Measurements from ENCODE around the gene GGPS1.
"Not testable (repeated sequence)": the region's sequence is repeated elsewhere in the genome, so short reads cannot be mapped to it uniquely, and the experiment has no call there.

The GGPS1 gene

DNA sequence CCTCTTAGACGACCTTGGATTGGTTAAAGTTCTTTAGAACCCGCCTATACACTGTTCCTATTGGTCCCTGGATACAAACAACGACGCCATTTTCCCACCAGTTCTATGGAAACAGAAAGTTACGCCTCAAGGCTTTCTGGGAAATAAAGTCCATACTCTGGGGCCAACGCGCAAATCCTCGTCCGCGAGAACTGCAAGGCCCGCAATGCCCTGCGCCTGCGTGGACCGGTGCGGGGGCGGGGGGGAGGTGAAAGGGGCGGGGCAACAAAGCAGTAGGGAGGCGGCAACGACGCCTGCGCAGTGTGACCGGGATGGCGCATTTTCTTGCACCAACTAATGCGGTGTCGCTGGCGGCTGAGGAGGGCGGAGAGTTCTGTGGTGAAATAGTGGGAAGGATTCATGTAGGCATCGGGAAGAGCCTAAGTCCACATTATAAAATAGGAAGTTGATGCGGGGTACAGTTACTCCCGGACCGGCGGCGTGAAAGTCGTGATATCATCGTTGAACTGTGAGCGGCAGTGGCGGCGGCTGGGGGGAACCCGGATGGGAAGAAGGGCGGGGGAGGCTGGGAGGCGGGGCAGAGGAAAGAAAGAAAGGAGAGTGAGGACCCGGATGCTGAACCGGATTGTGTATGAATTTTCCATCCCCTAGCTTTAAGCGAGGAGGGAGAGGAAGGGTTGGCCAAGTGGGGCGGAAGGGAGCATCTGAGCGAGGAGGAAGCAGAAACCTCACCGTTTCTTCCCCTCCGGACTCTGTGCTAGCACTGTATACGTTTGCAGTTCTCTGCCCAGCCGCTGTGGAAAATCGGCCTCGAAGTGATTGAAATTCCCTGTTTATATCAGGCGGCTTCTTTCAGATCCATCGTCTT, at the start of gene GGPS1:
TSS of gene GGPS1 (plus strand) at position 300 of the 868 bp plus-strand sequence. CDS start 6,695 bp downstream, outside the sequence.
- peak; percentile 100 for DNase-seq (ENCODE audit: low read depth in 2 of 2)

DNA sequence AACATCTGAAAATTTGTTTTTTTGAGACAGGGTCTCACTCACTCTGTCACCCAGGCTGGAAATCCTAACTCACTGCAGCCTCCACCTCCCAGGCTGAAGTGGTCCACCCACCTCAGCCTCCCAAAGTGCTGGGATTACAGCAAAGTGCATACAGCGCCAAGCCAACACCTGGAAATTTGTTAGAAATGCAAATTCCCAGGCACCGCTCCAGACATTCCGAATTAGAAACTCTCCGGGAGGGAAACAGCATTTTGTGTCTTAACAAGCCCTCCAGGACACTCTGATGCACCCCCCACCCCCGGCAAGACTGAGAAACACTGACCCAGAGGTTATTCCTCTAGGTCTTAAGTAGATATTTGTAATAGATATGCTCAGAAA, 49.5 kb upstream of the GGPS1 start:
- DNase-seq (ENCODE audit: low read depth in 2 of 2) = no peak

DNA sequence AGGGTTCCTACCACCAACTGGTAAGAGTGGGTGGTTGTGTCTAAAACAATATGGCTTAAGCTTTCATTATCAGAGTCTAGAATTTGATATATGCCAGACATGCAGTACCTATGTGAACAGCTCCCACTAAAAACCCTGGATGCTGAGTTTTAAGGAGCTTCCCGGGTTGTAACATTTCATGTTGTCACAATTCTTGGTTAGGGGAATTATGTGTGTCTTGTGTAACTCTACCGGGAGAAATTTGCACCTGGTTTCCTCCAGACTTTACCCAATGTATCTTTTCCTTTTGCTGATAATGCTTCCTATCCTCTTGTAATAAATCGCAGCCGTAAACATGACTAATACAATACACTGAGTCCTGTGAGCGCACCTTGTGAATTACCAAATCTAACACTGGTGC, 48.7 kb upstream of the GGPS1 start:
- DNase-seq (ENCODE audit: low read depth in 2 of 2) = no peak

DNA sequence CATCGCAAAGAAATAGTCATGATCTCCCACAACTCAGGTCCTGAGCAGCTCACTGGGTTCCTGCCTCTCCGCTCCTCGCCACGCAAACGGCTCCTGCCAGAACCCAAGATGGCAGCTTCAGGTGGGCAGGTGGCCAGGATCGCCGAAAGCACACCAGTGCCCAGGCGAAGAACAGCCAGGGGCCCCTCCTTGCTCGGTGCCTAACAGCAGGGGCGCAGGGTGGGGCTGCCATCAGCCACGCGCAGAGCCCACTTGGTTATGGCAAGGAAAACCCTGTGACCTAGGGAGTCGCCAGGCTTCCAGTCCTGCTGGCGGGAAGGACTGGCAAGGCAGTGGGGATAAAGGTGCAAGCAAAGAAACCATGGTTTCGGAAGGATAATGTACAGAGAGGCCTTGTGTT, 47.9 kb upstream of the GGPS1 start:
- DNase-seq (ENCODE audit: low read depth in 2 of 2) = no peak

DNA sequence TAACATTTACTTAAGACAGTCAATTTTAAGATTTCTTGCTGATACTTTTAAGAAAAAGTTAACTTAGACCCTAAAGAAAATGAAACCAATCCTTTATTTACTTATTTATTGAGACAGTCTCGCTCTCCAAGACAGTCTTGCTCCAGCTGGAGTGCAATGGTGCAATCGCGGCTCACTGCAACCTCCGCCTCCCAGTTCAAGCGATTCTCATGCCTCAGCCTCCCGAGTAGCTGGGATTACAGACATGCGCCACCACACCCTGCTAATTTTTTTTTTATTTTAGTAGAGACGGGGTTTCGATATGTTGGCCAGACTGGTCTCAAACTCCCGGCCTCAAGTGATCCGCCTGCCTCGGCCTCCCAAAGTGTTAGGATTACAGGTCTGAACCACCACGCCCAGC, 44.7 kb upstream of the GGPS1 start:
- not testable (repeated sequence) for DNase-seq (ENCODE audit: low read depth in 2 of 2)

DNA sequence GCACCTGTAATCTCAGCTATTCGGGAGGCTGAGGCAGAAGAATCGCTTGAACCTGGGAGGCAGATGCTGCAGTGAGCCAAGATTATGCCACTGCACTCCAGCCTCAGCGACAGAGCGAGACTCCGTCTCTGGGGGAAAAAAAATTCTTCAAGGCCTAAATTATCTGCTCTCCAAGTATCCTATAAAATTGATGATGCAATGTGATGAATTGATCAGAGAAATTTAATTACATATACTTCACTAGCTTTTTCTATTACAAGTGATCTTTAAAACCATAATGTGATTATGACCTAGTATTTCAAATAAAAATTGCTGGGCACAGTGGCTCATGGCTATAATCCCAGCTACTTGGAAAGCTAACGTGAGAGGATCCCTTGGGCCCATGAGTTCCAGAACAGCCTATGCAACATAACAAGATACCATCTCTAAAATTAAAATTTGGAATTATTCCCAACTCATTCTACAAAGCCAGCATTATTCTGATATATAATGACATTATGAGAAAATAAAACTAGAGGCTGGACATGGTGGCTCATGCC, 44.1 kb upstream of the GGPS1 start:
- no peak for DNase-seq (ENCODE audit: low read depth in 2 of 2)

DNA sequence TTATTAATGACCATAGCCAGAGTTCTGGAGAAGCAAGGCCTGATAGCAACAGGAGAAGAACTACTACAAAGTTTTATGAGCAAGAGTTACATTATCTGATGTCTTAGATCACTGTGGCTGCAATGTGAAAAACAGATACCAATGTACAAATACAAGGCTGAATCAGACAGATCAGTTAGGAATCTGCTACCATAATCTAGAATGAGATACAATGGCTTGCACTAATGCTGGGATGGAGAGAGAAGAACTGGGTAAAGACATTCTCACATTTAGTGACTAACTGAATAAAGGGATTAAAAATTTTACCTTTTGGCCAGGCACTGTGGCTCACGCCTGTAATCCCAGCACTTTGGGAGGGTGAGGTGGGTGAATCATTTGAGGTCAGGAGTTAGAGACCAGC, 41.7 kb upstream of the GGPS1 start:
- no peak for DNase-seq (ENCODE audit: low read depth in 2 of 2)

DNA sequence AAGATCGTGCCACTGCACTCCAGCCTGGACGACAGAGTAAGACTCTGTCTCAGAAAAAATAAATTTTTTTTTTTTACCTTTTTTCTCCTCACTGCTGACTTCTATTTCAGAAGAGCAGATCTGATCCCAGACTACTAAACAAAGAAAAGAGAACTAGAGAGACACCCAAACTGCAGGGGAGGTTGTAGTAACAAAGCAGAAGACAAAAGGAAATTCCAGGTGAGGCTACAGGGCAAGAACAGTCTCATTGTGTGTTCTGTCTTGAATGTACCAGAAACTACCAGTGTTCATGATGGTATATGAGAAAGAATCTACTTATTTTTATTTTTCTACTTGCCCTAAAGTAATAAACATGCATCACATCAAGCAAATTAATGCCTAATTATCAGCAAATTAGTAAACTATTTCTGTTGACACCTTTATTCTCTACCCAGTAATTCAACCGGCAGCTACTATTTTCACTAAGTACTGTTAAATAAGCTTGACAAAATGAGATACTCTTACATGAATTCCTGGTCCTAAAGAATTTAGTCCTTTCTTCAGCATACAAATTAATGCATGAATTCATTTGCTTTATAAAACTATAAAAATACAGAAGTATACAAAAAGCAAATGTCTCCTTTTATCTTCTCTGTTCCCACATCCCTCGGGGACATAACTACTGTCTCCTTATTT, 41.0 kb upstream of the GGPS1 start:
- DNase-seq (ENCODE audit: low read depth in 2 of 2) = no peak

DNA sequence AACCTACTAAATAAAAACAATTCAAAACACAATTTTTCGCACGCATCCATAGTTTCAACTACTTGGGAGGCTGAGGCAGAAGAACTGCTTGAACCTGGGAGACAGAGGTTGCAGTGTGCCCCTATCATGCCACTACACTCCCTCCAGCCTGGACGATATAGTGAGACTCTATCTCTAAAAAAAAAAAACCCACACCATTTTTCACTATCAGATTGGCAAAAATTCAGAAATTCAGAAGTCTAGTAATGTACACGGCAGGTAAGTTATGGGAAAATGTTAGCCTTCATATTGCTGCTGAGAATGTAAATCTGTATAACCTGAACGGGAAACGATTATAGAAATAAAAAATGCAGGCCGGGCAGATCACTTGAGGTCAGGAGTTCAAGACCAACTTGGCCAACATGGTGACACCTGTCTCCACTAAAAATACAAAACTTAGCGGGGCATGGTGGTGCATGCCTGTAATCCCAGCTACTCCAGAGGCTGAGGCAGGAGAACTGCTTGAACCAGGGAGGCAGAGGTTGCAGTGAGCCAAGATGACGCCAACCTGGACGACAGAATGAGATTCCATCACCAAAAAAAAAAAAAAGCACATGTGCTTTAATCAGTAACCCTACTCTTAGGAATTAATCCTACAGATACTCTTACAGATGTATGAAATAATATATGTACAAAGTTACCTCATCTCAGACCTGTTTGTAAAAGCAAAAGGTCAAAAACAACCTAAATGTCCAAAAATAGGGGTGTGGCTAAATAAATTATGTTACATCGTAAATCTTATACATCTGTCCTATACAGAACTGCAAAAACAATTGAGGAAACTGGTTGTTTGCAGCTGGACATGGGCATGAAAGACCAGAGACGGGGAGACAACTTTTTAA, 38.3 kb upstream of the GGPS1 start:
- no peak for DNase-seq (ENCODE audit: low read depth in 2 of 2)

DNA sequence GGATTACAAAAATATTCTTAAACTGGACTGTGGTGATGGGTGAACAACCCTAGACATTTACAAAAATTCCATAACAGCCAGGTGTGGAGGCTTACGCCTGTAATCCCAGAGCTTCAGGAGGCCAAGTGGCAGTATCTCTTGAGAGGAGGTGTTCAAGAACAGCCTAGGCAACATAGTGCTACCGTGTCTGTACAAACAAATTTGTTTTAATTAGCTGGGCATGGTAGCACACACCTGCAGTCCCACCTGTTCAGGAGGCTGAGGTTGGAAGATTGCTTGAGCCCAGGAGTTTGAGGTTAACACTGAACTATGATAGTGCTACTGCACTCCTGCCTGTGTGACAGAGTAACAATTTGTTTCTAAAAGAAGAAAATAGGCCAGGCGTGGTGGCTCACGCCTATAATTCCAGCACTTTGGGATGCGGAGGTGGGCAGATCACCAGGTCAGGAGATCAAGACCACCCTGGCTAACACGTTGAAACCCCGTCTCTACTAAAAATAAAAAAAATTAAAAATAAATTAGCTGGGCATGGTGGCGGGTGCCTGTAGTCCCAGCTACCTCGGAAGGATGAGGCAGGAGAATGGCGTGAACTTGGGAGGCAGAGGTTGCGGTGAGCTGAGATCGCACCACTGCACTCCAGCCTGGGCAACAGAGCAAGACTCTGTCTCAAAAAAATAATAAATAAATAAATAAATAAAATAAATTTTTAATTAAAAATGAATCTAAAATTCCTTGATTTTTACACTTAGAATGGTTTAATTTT, 37.4 kb upstream of the GGPS1 start:
- DNase-seq (ENCODE audit: low read depth in 2 of 2) = no peak

DNA sequence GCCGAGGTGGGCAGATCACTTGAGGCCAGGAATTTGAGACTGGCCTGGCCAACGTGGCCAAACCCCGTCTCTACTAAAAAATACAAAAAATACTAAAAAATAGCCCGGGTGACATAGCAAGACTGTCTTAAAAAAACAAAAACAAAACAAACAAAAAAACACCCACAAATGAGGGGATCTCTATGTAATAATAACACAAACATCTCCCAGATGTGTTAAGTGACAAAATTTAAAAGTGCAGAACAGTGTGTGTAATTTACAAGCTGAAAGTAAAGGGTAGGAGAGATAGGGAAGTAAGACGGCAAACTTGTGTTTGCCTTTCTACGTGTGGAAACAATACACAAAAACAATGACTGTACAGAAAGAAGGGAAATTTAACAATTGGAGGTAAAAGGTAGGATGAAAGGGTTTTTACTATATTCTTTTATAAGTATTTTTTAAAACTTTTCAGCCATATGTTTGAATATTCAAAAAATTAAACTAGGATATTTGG, 36.7 kb upstream of the GGPS1 start:
- no peak for DNase-seq (ENCODE audit: low read depth in 2 of 2)

DNA sequence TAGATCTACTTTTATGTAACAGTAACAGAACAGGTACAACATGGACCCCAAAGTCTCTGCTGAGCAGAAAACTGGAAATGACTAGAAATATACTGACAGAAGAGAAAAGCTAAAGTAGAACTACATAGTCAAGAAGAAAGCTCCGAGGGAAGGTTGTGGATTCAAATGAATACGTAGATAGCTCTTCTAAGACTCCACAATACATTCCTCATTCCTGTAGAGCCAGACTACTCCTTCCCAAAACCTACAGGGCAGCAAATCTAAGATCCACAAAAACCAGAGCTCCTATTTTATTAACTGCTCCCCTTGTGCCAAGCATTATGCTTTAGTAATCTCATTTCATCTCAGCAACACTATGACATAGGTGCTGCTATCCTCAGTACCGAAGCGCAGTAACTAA, 35.6 kb upstream of the GGPS1 start:
- DNase-seq (ENCODE audit: low read depth in 2 of 2) = no peak

DNA sequence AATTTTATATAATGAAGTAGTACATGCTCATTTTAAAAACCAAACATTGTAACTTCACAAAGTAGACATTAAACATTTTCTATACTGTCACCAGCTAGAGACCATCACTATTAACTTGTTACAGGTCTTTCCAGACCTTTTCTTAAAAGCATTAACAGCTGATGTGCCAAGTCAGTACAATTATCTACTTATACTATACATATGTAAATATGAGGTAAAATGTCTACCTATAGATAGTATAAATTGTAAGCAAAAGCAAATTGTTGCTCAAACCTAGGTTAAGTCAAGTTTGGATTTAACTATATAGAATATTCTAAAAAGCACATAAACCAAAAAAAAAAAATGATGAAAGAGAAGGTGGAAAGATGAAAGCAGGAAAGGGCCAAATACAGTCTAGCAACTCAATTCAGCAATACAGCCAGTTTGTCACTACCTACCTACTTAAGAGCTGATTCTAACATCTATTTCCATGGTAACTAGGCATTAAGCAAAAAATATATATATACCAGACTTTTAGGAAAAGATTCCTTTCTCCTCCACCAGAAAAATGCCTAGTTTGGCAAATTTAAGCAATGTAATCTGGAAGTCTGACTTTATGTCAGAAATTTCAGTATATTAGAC, 34.9 kb upstream of the GGPS1 start:
- DNase-seq (ENCODE audit: low read depth in 2 of 2) = no peak

DNA sequence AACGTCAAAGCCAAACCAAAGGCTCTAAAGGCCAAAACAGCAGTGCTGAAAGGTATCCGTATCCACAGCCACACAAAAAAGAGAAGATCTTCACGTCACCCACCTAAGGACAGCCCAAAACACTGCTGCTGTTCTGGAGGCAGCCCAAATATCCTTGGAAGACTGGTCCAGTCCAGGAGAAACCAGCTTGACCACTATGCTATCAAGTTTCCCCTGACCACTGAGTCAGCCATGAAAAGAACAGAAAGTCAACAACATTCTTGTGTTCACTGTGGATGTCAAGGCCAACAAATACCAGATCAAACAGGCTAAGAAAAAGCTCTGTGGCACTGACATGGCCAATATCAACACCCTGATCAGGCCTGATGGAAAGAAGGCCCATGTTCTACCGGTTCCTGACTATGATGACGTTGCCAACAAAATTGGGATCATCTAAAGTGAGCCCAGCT, 32.4 kb upstream of the GGPS1 start:
- no peak for DNase-seq (ENCODE audit: low read depth in 2 of 2)

DNA sequence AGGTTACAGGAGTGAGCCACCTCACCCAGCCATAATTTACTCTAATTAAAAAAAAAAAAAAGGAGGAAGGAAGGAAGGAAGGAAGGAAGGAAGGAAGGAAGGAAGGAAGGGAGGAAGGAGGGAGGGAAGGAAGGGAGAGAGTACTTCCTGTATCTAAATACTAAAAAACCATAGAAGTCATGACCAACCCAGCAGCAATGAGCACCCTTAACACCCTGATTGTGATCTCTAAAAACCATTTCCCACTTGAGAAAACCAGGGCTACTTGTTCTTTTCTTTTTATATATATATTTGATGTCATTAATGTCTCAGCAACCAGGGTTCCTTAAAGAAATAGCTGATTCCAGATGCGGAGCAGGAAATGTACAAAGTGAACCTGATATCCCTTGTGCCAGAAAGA, 31.6 kb upstream of the GGPS1 start:
- DNase-seq (ENCODE audit: low read depth in 2 of 2) = no peak

DNA sequence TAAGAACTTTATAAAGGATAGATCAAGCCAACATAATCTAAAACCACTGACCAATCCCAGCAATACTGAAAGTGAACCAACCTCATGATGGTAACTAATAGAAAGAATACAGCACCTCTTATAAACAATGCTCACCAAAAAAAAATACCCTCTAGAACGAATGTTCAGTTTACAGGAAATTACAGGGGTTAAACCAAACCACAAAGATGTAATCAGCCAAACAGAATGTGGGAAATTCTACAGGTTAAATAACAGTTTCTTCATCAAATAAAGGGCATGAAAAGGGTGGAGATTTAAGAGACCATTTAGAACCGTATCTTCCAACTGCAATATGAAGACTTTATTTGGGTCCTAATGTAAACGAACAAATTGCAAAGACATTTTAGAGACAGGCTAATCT, 30.8 kb upstream of the GGPS1 start:
- no peak for DNase-seq (ENCODE audit: low read depth in 2 of 2)

DNA sequence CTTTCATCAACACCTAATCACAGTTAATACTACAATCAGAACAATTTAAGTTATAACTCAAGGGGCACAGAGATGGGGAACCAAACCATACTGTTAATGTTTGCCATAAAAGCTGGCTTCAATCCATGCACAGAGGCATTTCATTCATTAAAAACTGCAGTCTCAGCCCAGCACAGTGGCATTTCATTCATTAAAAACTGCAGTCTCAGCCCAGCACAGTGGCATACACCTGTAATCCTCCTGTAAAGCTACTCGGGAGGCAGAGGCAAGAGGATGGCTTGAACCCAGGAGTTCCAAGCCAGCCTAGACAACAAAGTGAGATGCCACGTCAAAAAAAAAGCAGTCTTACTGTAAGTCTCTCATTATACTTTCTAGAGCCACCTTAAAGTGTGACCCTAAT, 29.6 kb upstream of the GGPS1 start:
- no peak for DNase-seq (ENCODE audit: low read depth in 2 of 2)

DNA sequence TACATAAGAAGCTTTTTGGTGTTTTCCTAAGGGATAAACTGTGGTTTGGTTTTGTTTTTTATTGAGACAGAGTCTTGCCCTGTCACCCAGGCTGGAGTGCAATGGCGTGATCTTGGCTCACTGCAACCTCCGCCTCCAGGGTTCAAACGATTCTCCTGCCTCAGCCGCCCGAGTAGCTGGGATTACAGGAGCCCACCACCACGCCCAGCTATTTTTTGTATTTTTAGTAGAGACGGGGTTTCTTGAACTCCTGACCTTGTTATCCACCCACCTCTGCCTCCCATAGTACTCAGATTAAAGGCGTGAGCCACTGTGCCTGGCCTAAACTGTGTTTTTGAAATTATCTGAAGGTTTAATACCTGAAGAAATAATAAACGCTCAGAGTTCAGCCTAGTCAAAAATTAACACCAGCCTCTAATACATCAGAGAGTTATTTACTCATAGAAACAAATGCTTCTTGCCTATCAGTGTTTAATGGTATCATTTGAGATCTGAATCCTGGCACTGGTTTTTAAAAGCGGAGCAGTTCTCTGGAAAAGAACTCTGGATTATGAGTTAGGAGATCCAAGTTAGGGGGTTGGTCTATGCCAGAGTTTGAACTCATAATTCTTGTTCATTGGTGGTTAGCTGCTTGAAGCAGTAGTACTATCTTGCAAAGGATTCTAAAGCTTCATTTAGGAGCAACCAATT, 29.1 kb upstream of the GGPS1 start:
- no peak for DNase-seq (ENCODE audit: low read depth in 2 of 2)

DNA sequence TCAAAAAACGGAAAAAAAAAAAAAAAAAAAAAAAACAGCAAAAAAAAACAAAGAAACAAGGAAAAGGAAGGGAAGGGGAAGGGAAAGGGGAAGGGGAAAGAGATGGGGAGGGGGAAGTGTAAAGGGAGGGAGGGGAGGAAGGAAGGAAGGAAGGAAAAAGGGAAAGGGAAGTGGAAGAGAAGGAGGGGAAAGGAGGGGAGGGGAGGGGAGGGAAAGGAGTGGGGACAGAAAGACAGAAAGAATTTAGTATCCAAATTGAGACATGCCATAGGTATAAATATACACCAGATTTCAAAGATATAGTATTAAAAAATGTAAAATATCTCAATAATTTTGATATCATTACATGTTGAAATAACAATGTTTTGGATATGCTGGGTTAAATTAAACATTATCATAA, 26.2 kb upstream of the GGPS1 start:
- DNase-seq (ENCODE audit: low read depth in 2 of 2) = no peak

Data from fibroblast of skin of left quadriceps (primary cell).